Measurements from ENCODE around the gene KRT12. TPM values are rescaled to one million over a fixed set of nuclear protein-coding genes. Genes with fewer than 3 reads are reported as not detected.

The KRT12 gene
- polyA plus RNA-seq, 1 donor (not counting 4 experiments of a cell fraction or from before 2014, with no cell fraction given), result not detected

- Histone ChIP-seq H3K36me3 (ENCODE audit: control insufficient read depth in 2 of 2, extremely low read depth in 1 of 2, insufficient read depth in 2 of 2, low read length in 2 of 2) (no peaks in the 10 kb centered on the region), H3K27ac (ENCODE audit: control insufficient read depth, insufficient read depth, low read length) (no peak overlapping the region), H3K9me3 (ENCODE audit: control insufficient read depth, low read depth, low read length) (no peaks in the 10 kb centered on the region), H3K27me3 (ENCODE audit: control insufficient read depth, extremely low read depth, insufficient read depth, low read length) (no peaks in the 10 kb centered on the region), H3K79me2 (ENCODE audit: control insufficient read depth, insufficient read depth, low read length) (no peaks in the 10 kb centered on the region), H4K20me1 (ENCODE audit: control insufficient read depth, extremely low read depth, insufficient read depth, low read length) (no peaks in the 10 kb centered on the region), H3K4me1 (ENCODE audit: control insufficient read depth, extremely low read depth, insufficient read depth, low read length) (peaks cover 20% of the 10 kb centered on the region), H3K9me1 (ENCODE audit: control insufficient read depth, extremely low read depth, insufficient read depth, low read length) (no peaks in the 10 kb centered on the region), H2AFZ (ENCODE audit: control insufficient read depth, low read length) (no peak overlapping the region), H3K4me2 (ENCODE audit: control insufficient read depth, extremely low read depth, insufficient read depth, low read depth, low read length) (no peak overlapping the region), H3K4me3 (ENCODE audit: control insufficient read depth in 2 of 3, extremely low read depth in 1 of 3, insufficient read depth in 2 of 3, low read depth in 1 of 3, low read length in 3 of 3) (no peak overlapping the region), H3K9ac (ENCODE audit: control insufficient read depth, extremely low read depth, insufficient read depth, low read length) (no peak overlapping the region)
- dilution Hi-C loops (cut with MboI; ENCODE audit: extremely low pct_ligation_motif_present, low sequenced_read_pairs), result no loop called here
- TF ChIP-seq EZH2 (IDR thresholded peaks at IDR 0.05; ENCODE audit: low read length) (no peak), CTCF (optimal IDR thresholded peaks at IDR 0.05 in 1 of 3, IDR thresholded peaks at IDR 0.05 in 1 of 3, conservative IDR thresholded peaks at IDR 0.05 in 1 of 3; ENCODE audit: extremely low read depth in 1 of 3, insufficient read depth in 2 of 3, low read length in 3 of 3) (no peak)
- DNase-seq (ENCODE audit: low read depth, low spot score) (no peak), FAIRE-seq (no peak)
Measured at GRCh38 chr17:40900809-40901356, 33.9 kb upstream of the KRT12 start.

GRCh38 chr17:40896916-40897455, 30.0 kb upstream of the KRT12 start:
- Histone ChIP-seq H3K4me1 (ENCODE audit: control insufficient read depth, extremely low read depth, insufficient read depth, low read length) (peaks cover 4% of the 10 kb centered on the region), H3K27me3 (ENCODE audit: control insufficient read depth, extremely low read depth, insufficient read depth, low read length) (no peaks in the 10 kb centered on the region), H3K9me3 (ENCODE audit: control insufficient read depth, low read depth, low read length) (no peaks in the 10 kb centered on the region), H3K36me3 (ENCODE audit: control insufficient read depth in 2 of 2, extremely low read depth in 1 of 2, insufficient read depth in 2 of 2, low read length in 2 of 2) (no peaks in the 10 kb centered on the region), H3K27ac (ENCODE audit: control insufficient read depth, insufficient read depth, low read length) (no peak overlapping the region), H2AFZ (ENCODE audit: control insufficient read depth, low read length) (no peak overlapping the region), H3K9ac (ENCODE audit: control insufficient read depth, extremely low read depth, insufficient read depth, low read length) (no peak overlapping the region), H3K4me2 (ENCODE audit: control insufficient read depth, extremely low read depth, insufficient read depth, low read depth, low read length) (no peak overlapping the region), H3K4me3 (ENCODE audit: control insufficient read depth in 2 of 3, extremely low read depth in 1 of 3, insufficient read depth in 2 of 3, low read depth in 1 of 3, low read length in 3 of 3) (no peak overlapping the region), H3K79me2 (ENCODE audit: control insufficient read depth, insufficient read depth, low read length) (no peaks in the 10 kb centered on the region), H3K9me1 (ENCODE audit: control insufficient read depth, extremely low read depth, insufficient read depth, low read length) (no peaks in the 10 kb centered on the region), H4K20me1 (ENCODE audit: control insufficient read depth, extremely low read depth, insufficient read depth, low read length) (no peaks in the 10 kb centered on the region)
- dilution Hi-C loops (cut with MboI; ENCODE audit: extremely low pct_ligation_motif_present, low sequenced_read_pairs), result no loop called here
- DNase-seq (ENCODE audit: low read depth, low spot score), result no peak
- TF ChIP-seq CTCF (optimal IDR thresholded peaks at IDR 0.05 in 1 of 3, IDR thresholded peaks at IDR 0.05 in 1 of 3, conservative IDR thresholded peaks at IDR 0.05 in 1 of 3; ENCODE audit: extremely low read depth in 1 of 3, insufficient read depth in 2 of 3, low read length in 3 of 3) (no peak), EZH2 (IDR thresholded peaks at IDR 0.05; ENCODE audit: low read length) (no peak)
- FAIRE-seq, result no peak
